CD14-positive monocyte (primary cell): ENCODE results near the gene SRD5A3. TPM values are rescaled to one million over a fixed set of nuclear protein-coding genes. Genes with fewer than 3 reads are reported as not detected.

ENCODE experiments used
- DNase-seq, 3 donors: peaks; one replicate each; pipeline ENCODE4 v3.0.0-alpha.2; 2011 to 2022
- H2AFZ ChIP-seq: 2 replicates; pipeline ENCODE4 v1.6.0; 2012; ENCODE audit warnings: mild to moderate bottlenecking, low read depth, low read length, inconsistent platforms; ENCODE audit not compliant: insufficient read depth, poor library complexity, severe bottlenecking
- H3K27ac ChIP-seq, 2 donors: 1 replicate in 1 of 2; 2 replicates in 1 of 2; pipeline ENCODE4 v1.5.1; 2012 to 2013; ENCODE audit warnings: low read length in 2 of 2, control low read depth in 1 of 2, inconsistent platforms in 1 of 2, low read depth in 1 of 2, mild to moderate bottlenecking in 1 of 2
- H3K27me3 ChIP-seq, 2 donors: one replicate each; pipeline versions ENCODE4 v1.6.0 to v1.6.1; 2011 to 2013; ENCODE audit warnings: low read length in 2 of 2; ENCODE audit not compliant: control insufficient read depth in 2 of 2, insufficient read depth in 2 of 2
- H3K36me3 ChIP-seq, 2 donors: replicated peaks in 1 of 2; 1 replicate in 1 of 2; 2 replicates in 1 of 2; pipeline versions ENCODE4 v1.5.1 to v1.6.1; 2012 to 2013; ENCODE audit warnings: low read length in 2 of 2, control low read depth in 1 of 2, inconsistent platforms in 1 of 2, mild to moderate bottlenecking in 1 of 2; ENCODE audit not compliant: insufficient read depth in 2 of 2, control insufficient read depth in 1 of 2
- H3K4me1 ChIP-seq, 2 donors: 1 replicate in 1 of 2; 2 replicates in 1 of 2; pipeline versions ENCODE4 v1.5.1 to v1.6.1; 2012 to 2013; ENCODE audit warnings: low read length in 2 of 2, control low read depth in 1 of 2, inconsistent platforms in 1 of 2, mild to moderate bottlenecking in 1 of 2, moderate library complexity in 1 of 2; ENCODE audit not compliant: insufficient read depth in 2 of 2, control insufficient read depth in 1 of 2
- H3K4me2 ChIP-seq: replicated peaks from 2 replicates; pipeline ENCODE3; 2012; ENCODE audit warnings: low read length, moderate library complexity, mild to moderate bottlenecking; ENCODE audit not compliant: poor library complexity, severe bottlenecking; ENCODE audit errors: extremely low read depth
- H3K4me3 ChIP-seq, 3 experiments: fragments of 200-600 bp in 1 of 3; sonication (generic) in 1 of 3; replicated peaks in 1 of 3; 1 replicate in 2 of 3; 2 replicates in 1 of 3; pipeline ENCODE4 v1.5.1; 2011 to 2013; ENCODE audit warnings: low read length in 3 of 3, mild to moderate bottlenecking in 3 of 3, control low read depth in 2 of 3, low read depth in 2 of 3, inconsistent platforms in 1 of 3, moderate library complexity in 1 of 3
- H3K79me2 ChIP-seq: 2 replicates; pipeline ENCODE4 v1.6.0; 2012; ENCODE audit warnings: mild to moderate bottlenecking, control low read depth, inconsistent platforms, low read length, moderate library complexity; ENCODE audit not compliant: insufficient read depth
- H3K9ac ChIP-seq: 2 replicates; pipeline ENCODE4 v1.6.0; 2017; ENCODE audit warnings: low read length, mild to moderate bottlenecking; ENCODE audit not compliant: insufficient read depth, poor library complexity, severe bottlenecking
- H3K9me3 ChIP-seq, 2 donors: replicated peaks in 1 of 2; 1 replicate in 1 of 2; 2 replicates in 1 of 2; pipeline versions ENCODE4 v1.5.1 to v1.6.1; 2012 to 2013; ENCODE audit warnings: low read length in 2 of 2, control low read depth in 1 of 2; ENCODE audit not compliant: control insufficient read depth in 1 of 2, insufficient read depth in 1 of 2
- H4K20me1 ChIP-seq: 2 replicates; pipeline ENCODE4 v1.6.0; 2012; ENCODE audit warnings: mild to moderate bottlenecking, low read length, control low read depth, moderate library complexity; ENCODE audit not compliant: insufficient read depth
- H3K27ac Mint-ChIP-seq, 7 donors: one replicate each; pipeline ENCODE4 v1.8.0; 2020; ENCODE audit warnings: mild to moderate bottlenecking in 7 of 7, mixed read lengths in 7 of 7, moderate library complexity in 6 of 7, inconsistent platforms in 2 of 7
- H3K27me3 Mint-ChIP-seq, 3 donors: one replicate each; pipeline ENCODE4 v1.8.0; 2021 to 2022; ENCODE audit warnings: low read depth in 3 of 3, mild to moderate bottlenecking in 3 of 3, mixed read lengths in 3 of 3, moderate library complexity in 3 of 3, inconsistent platforms in 1 of 3
- H3K36me3 Mint-ChIP-seq, 2 donors: one replicate each; pipeline ENCODE4 v1.8.0; 2020; ENCODE audit warnings: mixed read lengths in 2 of 2, inconsistent platforms in 1 of 2, mild to moderate bottlenecking in 1 of 2
- H3K4me1 Mint-ChIP-seq: one replicate; pipeline ENCODE4 v1.8.0; 2020; ENCODE audit warnings: mild to moderate bottlenecking, mixed read lengths
- H3K4me3 Mint-ChIP-seq, 2 donors: one replicate each; pipeline ENCODE4 v1.8.0; 2020; ENCODE audit warnings: mild to moderate bottlenecking in 2 of 2, mixed read lengths in 2 of 2, moderate library complexity in 1 of 2
- H3K9me3 Mint-ChIP-seq, 7 donors: one replicate each; pipeline ENCODE4 v1.8.0; 2020 to 2022; ENCODE audit warnings: mixed read lengths in 7 of 7, mild to moderate bottlenecking in 6 of 7, moderate library complexity in 6 of 7, inconsistent platforms in 2 of 7
- CTCF ChIP-seq: fragments of 200-600 bp; IDR thresholded peaks from one replicate; pipeline ENCODE4 v1.8.0; 2022; ENCODE audit warnings: antibody characterized with exemption, mild to moderate bottlenecking
- WGBS: methylation state at CpG from one replicate; pipeline ENCODE4 v1.1.5; 2013; ENCODE audit warnings: missing lambda C conversion rate; ENCODE audit not compliant: insufficient coverage; 5-methylcytosine and 5-hydroxymethylcytosine counted together
- intact Hi-C, 2 donors: fragments of 100-400 bp; cut with micrococcal nuclease; formaldehyde crosslinking; loops; one replicate each; pipeline versions ENCODE4 v1.15.0 to v1.15.1; 2023
- polyA plus RNA-seq, 3 donors: library from polyadenylated mRNA; depleted of rRNA in 1 of 3; unstranded in 2 of 3; stranded (reverse) in 1 of 3; fragments of 300-500 nt in 2 of 3; fragments of >200 nt in 1 of 3; fragmentation: Illumina TruSeq in 2 of 3; gene quantifications; 1 replicate in 2 of 3; 2 replicates in 1 of 3; pipeline ENCODE4 v1.2.3, GENCODE V29; 2012 to 2021

SRD5A3 gene
- polyA plus RNA-seq, 3 donors, result 5.9 to 26.2 (median 16.2) TPM

- TF ChIP-seq CTCF, result no peak
- Histone ChIP-seq H3K9me3 (no peaks in the 10 kb centered on the region), H3K79me2 (no peaks in the 10 kb centered on the region), H2AFZ (no peak overlapping the region), H3K27me3 (no peaks in the 10 kb centered on the region), H3K9ac (no peak overlapping the region), H4K20me1 (no peaks in the 10 kb centered on the region), H3K4me1 (peaks cover 0 to 6% of the 10 kb centered on the region in 2 donors), H3K4me3 (no peak overlapping the region), H3K27ac (no peak overlapping the region), H3K36me3 (no peaks in the 10 kb centered on the region), H3K4me2 (no peak overlapping the region)
- peaks cover 0 to 2% (median 2%) of the 10 kb centered on the region in 3 donors for H3K27me3 Mint-ChIP-seq
- WGBS, result no CpG with 5 or more reads among the region's 2 CpGs
- H3K9me3 Mint-ChIP-seq, result no peaks in the 10 kb centered on the region
- peaks cover 11% of the 10 kb centered on the region for H3K4me1 Mint-ChIP-seq
- intact Hi-C loops, result no loop called here
- H3K27ac Mint-ChIP-seq, result no peak overlapping the region
- H3K36me3 Mint-ChIP-seq, result no peaks in the 10 kb centered on the region
- no peak for DNase-seq
- no peak overlapping the region for H3K4me3 Mint-ChIP-seq
Observed at GRCh38 chr4:55308071-55308470, 38.0 kb upstream of the SRD5A3 start.

GRCh38 chr4:55311792-55312488, 34.1 kb upstream of the SRD5A3 start:
- WGBS, result no CpG with 5 or more reads among the region's 5 CpGs
- peak; percentile 48 to 79 (median 51) for DNase-seq
- H3K9me3 ChIP-seq, result no peaks in the 10 kb centered on the region
- H3K27me3 Mint-ChIP-seq, result peaks cover 0 to 4% (median 0%) of the 10 kb centered on the region in 3 donors
- H3K4me1 Mint-ChIP-seq, result peaks cover 8% of the 10 kb centered on the region
- H3K27me3 ChIP-seq, result no peaks in the 10 kb centered on the region
- H3K9me3 Mint-ChIP-seq, result no peaks in the 10 kb centered on the region
- no peaks in the 10 kb centered on the region for H3K79me2 ChIP-seq
- H3K36me3 Mint-ChIP-seq, result no peaks in the 10 kb centered on the region
- peaks cover 0 to 6% of the 10 kb centered on the region in 2 donors for H3K4me1 ChIP-seq
- peak overlapping the region in 1 of 2 donors; percentile 37 for H3K4me3 Mint-ChIP-seq
- intact Hi-C loops, result no loop called here
- peak overlapping the region; percentile 8 for H2AFZ ChIP-seq
- H3K27ac ChIP-seq, result peak overlapping the region in 1 of 2 donors; percentile 34
- H3K36me3 ChIP-seq, result no peaks in the 10 kb centered on the region
- TF ChIP-seq CTCF, result no peak
- H3K4me2 ChIP-seq, result no peak overlapping the region
- H3K9ac ChIP-seq, result no peak overlapping the region
- H3K27ac Mint-ChIP-seq, result peak overlapping the region; percentile 42 to 87 (median 74)
- H3K4me3 ChIP-seq, result no peak overlapping the region
- no peaks in the 10 kb centered on the region for H4K20me1 ChIP-seq
